Spleen (tissue), 11 donors: ENCODE results near the gene PPP1R9A. TPM values are rescaled to one million over a fixed set of nuclear protein-coding genes. Genes with fewer than 3 reads are reported as not detected.

Experiments used
- DNase-seq: peaks from one replicate; pipeline ENCODE4 v3.0.0-alpha.2; 2020
- H3K27ac ChIP-seq, 8 donors: fragments of 200-600 bp; sonication (generic) in 7 of 8; 1 replicate in 4 of 8; 2 replicates in 4 of 8; pipeline versions ENCODE4 v1.5.0 to v1.8.0; 2016 to 2021; ENCODE audit warnings: inconsistent platforms in 4 of 8, mild to moderate bottlenecking in 4 of 8, moderate library complexity in 1 of 8
- H3K27me3 ChIP-seq, 7 donors: fragments of 200-600 bp; sonication (generic) in 6 of 7; replicated peaks in 1 of 7; 1 replicate in 4 of 7; 2 replicates in 3 of 7; pipeline versions ENCODE4 v1.5.0 to v1.8.0; 2016 to 2021; ENCODE audit warnings: inconsistent platforms in 3 of 7, mild to moderate bottlenecking in 1 of 7
- H3K36me3 ChIP-seq, 6 donors: fragments of 200-600 bp; sonication (generic) in 5 of 6; 1 replicate in 4 of 6; 2 replicates in 2 of 6; pipeline versions ENCODE4 v1.5.0 to v1.8.0; 2016 to 2021; ENCODE audit warnings: inconsistent platforms in 2 of 6
- H3K4me1 ChIP-seq, 6 donors: fragments of 200-600 bp; sonication (generic) in 5 of 6; 1 replicate in 3 of 6; 2 replicates in 3 of 6; pipeline versions ENCODE4 v1.5.0 to v1.8.0; 2016 to 2021; ENCODE audit warnings: inconsistent platforms in 3 of 6
- H3K4me3 ChIP-seq, 8 donors: fragments of 200-600 bp; sonication (generic) in 7 of 8; 1 replicate in 4 of 8; 2 replicates in 4 of 8; pipeline versions ENCODE4 v1.5.0 to v1.8.0; 2016 to 2021; ENCODE audit warnings: inconsistent platforms in 4 of 8, mild to moderate bottlenecking in 4 of 8, moderate library complexity in 2 of 8
- H3K9me3 ChIP-seq, 8 donors: fragments of 200-600 bp; sonication (generic) in 7 of 8; 1 replicate in 4 of 8; 2 replicates in 4 of 8; pipeline versions ENCODE4 v1.5.0 to v1.8.0; 2016 to 2021; ENCODE audit warnings: inconsistent platforms in 4 of 8
- POLR2A ChIP-seq, 3 donors: fragments of 450-650 bp; IDR thresholded peaks; one replicate each; pipeline ENCODE4 v1.5.1; 2017; ENCODE audit warnings: antibody characterized with exemption in 3 of 3, mild to moderate bottlenecking in 1 of 3
- POLR2AphosphoS5 ChIP-seq, 3 donors: sonication (generic); formaldehyde crosslinking; IDR thresholded peaks; one replicate each; pipeline ENCODE4 v1.5.1; 2017; ENCODE audit warnings: antibody characterized with exemption in 3 of 3
- WGBS, 5 donors: extraction: QIAGEN DNeasy Blood & Tissue Kit in 3 of 5; methylation state at CpG; one replicate each; pipeline versions ENCODE4 v1.1.5 to v1.1.7; 2013 to 2018; 5-methylcytosine and 5-hydroxymethylcytosine counted together
- intact Hi-C: fragments of 100-400 bp; cut with DNase I; formaldehyde crosslinking; loops from one replicate; pipeline ENCODE4 v1.15.0; 2023; ENCODE audit warnings: low total_unique reads
- polyA plus RNA-seq, 3 donors: library from polyadenylated mRNA; stranded (reverse); fragments of 200-250 nt; gene quantifications; one replicate each; pipeline ENCODE4 v1.2.1, GENCODE V29; 2013
- total RNA-seq, 7 donors: library from RNA; depleted of rRNA in 3 of 7; stranded (reverse); fragments of >200 nt in 3 of 7; fragmentation: NEBNext Ultra II Directional in 4 of 7; extraction: Animal tissue kit (Norgen Biotek cat#: 25700) in 4 of 7; gene quantifications; one replicate each; pipeline versions ENCODE4 v1.1.0 to v1.2.1, GENCODE V29; 2016 to 2021
- TF ChIP-seq, protein P1 (sequence below), 11 experiments: fragments of 200-600 bp in 7 of 11; fragments of 450-650 bp in 4 of 11; sonication (generic) in 4 of 11; IDR thresholded peaks in 8 of 11; conservative IDR thresholded peaks in 3 of 11; 1 replicate in 7 of 11; 2 replicates in 4 of 11; pipeline versions ENCODE4 v1.4.0 to v1.8.0; 2016 to 2021; ENCODE audit warnings: antibody characterized with exemption in 11 of 11, inconsistent platforms in 4 of 11, mild to moderate bottlenecking in 1 of 11
- donor health status: healthy with polysubstance abuse.
- donor health status: DM: no; HTN: no; CAD: no; lungs with moderate emphysema.
- donor health status: DM: no; HTN: no; CAD: no.
- donor health status: Bipolar disorder and iron deficiency.
- donor health status: healthy.
- donor health status: DM: no; HTN: no; CAD: no.
- donor health status: DM: yes; HTN: yes; CAD: no.

PPP1R9A gene
- total and polyA plus RNA-seq, 10 donors, result 0.52 to 24.1 (median 10.9) TPM

DNA sequence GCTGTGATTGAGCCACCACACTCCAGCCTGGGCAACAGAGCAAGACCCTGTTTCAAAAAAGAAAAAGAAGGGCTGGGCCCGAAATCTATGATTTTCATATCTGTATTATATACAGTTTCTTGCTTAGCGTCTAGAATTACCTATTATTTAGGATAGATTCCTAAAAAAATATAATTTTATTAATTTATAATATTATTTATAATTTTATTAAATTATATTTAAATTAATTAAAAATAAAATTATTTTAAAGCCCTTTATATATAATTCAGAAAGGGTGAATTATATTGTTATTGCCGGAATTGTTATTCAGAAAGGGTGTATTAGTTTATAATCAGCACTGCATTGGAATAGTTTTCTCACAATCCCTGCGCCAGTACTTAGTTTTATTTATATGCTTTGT, 14.5 kb downstream of the PPP1R9A start:
- TF ChIP-seq, protein P1, sequence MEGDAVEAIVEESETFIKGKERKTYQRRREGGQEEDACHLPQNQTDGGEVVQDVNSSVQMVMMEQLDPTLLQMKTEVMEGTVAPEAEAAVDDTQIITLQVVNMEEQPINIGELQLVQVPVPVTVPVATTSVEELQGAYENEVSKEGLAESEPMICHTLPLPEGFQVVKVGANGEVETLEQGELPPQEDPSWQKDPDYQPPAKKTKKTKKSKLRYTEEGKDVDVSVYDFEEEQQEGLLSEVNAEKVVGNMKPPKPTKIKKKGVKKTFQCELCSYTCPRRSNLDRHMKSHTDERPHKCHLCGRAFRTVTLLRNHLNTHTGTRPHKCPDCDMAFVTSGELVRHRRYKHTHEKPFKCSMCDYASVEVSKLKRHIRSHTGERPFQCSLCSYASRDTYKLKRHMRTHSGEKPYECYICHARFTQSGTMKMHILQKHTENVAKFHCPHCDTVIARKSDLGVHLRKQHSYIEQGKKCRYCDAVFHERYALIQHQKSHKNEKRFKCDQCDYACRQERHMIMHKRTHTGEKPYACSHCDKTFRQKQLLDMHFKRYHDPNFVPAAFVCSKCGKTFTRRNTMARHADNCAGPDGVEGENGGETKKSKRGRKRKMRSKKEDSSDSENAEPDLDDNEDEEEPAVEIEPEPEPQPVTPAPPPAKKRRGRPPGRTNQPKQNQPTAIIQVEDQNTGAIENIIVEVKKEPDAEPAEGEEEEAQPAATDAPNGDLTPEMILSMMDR (IDR thresholded peaks at IDR 0.05 in 8 of 11, conservative IDR thresholded peaks at IDR 0.05 in 3 of 11), result no peak
- TF ChIP-seq POLR2A (IDR thresholded peaks at IDR 0.05), result no peak
- TF ChIP-seq POLR2AphosphoS5 (IDR thresholded peaks at IDR 0.05), result no peak
- 68 to 97% (median 90%) methylated on average over 4 of the region's 4 CpGs for WGBS, 5 donors
- no peak for DNase-seq
- Histone ChIP-seq H3K9me3 (no peaks in the 10 kb centered on the region), H3K27ac (no peak overlapping the region), H3K4me3 (no peak overlapping the region), H3K36me3 (no peaks in the 10 kb centered on the region), H3K4me1 (peaks cover 0 to 10% (median 0%) of the 10 kb centered on the region in 6 donors), H3K27me3 (no peaks in the 10 kb centered on the region)
- intact Hi-C loops, result no loop called here

DNA sequence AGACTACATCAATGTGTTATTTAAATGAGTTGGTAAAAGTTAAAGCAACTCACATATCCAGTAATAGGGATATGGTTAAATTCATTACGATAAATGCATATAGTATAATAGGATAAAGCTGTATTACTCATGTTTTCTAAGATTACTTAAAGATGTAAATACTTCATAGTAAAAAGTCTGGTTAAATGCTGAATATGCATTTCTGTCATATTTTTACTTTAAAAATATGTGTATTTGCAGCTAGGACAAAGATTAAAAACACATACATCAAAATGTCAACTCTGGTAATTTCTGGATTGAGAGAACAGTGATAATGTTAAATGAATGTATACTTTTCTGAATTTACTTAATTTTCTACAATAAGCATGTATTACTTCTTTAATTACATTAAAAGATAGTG, 15.1 kb downstream of the PPP1R9A start:
- Histone ChIP-seq H3K36me3 (no peaks in the 10 kb centered on the region), H3K9me3 (no peaks in the 10 kb centered on the region), H3K4me3 (no peak overlapping the region), H3K4me1 (peaks cover 0 to 10% (median 0%) of the 10 kb centered on the region in 6 donors), H3K27ac (no peak overlapping the region), H3K27me3 (no peaks in the 10 kb centered on the region)
- intact Hi-C loops, result no loop called here
- TF ChIP-seq, protein P1 (IDR thresholded peaks at IDR 0.05 in 8 of 11, conservative IDR thresholded peaks at IDR 0.05 in 3 of 11), result no peak
- no peak for DNase-seq
- WGBS, 5 donors, result 87 to 95% (median 89%) methylated on average over 1 of the region's 1 CpG

DNA sequence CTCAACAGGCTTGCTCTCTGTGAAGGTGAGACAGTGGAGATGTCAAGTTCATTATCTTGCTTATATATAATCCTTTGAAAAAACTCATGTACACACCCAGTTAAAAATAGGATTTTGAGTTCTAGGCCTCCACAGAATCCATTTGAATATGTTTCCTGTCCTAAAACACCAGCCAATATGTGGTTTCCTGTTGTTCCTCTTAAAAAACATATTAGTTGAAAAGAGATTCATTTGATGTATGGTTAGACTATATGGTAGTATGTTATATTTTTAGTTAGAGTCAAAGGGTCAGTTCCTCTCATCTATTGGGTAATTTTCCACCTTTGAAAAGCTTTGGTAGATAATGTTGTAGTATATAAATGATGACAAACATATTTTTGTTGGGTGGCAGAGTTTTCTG, 16.0 kb downstream of the PPP1R9A start:
- no peak for DNase-seq
- TF ChIP-seq, protein P1 (IDR thresholded peaks at IDR 0.05 in 8 of 11, conservative IDR thresholded peaks at IDR 0.05 in 3 of 11), result no peak
- no peak for TF ChIP-seq POLR2AphosphoS5 (IDR thresholded peaks at IDR 0.05)
- TF ChIP-seq POLR2A (IDR thresholded peaks at IDR 0.05), result no peak
- no peaks in the 10 kb centered on the region for H3K36me3 ChIP-seq
- H3K27me3 ChIP-seq, result no peaks in the 10 kb centered on the region
- intact Hi-C loops, result no loop called here
- H3K4me1 ChIP-seq, result peaks cover 0 to 10% (median 0%) of the 10 kb centered on the region in 6 donors
- no peaks in the 10 kb centered on the region for H3K9me3 ChIP-seq
- H3K27ac ChIP-seq, result no peak overlapping the region
- no peak overlapping the region for H3K4me3 ChIP-seq

DNA sequence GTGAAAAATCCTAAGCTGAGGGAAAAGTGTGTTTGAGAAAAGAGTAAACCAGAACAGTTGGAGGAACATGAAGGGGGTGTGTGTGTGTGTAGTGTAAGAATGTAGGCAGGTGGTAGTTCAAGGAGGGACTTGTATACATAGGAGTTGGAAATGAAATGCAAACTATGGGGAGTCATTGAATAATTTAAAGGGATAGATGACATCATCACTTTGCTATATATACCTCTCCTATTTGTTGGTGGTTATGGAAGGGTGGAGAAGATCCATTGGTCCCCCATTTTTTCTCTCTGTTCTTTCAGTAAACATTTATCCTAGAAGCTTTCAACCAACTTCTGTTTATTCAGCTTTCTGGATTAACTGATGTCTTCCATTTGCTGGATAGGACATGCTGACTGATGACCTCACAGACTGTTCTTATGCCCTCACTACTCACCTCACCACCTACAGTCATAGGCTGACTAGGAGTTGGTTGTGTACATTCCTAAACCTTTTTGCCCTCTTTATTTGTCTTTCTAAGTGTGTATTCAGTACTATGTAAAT, 20.8 kb downstream of the PPP1R9A start:
- Histone ChIP-seq H3K27me3 (no peaks in the 10 kb centered on the region), H3K36me3 (no peaks in the 10 kb centered on the region), H3K4me3 (no peak overlapping the region), H3K9me3 (no peaks in the 10 kb centered on the region), H3K4me1 (peaks cover 0 to 4% (median 0%) of the 10 kb centered on the region in 6 donors), H3K27ac (no peak overlapping the region)
- TF ChIP-seq, protein P1 (IDR thresholded peaks at IDR 0.05 in 8 of 11, conservative IDR thresholded peaks at IDR 0.05 in 3 of 11), result no peak
- TF ChIP-seq POLR2AphosphoS5 (IDR thresholded peaks at IDR 0.05), result no peak
- no peak for TF ChIP-seq POLR2A (IDR thresholded peaks at IDR 0.05)
- no peak for DNase-seq
- intact Hi-C loops, result no loop called here
